PFSK-1 (cell line): ENCODE results near the gene TBKBP1.

Experiments used
- POLR2AphosphoS5 ChIP-seq: IDR thresholded peaks from 2 replicates; pipeline ENCODE4 v1.6.1; 2012; ENCODE audit warnings: low read depth, mild to moderate bottlenecking, control low read depth, low read length, moderate library complexity
- SIN3A ChIP-seq: IDR thresholded peaks from 2 replicates; pipeline ENCODE4 v1.6.1; 2012; ENCODE audit warnings: mild to moderate bottlenecking, low read length, moderate library complexity, borderline replicate concordance; ENCODE audit not compliant: insufficient read depth
- TAF1 ChIP-seq: IDR thresholded peaks from 2 replicates; pipeline ENCODE4 v1.6.1; 2012; ENCODE audit warnings: low read length, control low read depth, borderline replicate concordance; ENCODE audit not compliant: insufficient read depth

DNA sequence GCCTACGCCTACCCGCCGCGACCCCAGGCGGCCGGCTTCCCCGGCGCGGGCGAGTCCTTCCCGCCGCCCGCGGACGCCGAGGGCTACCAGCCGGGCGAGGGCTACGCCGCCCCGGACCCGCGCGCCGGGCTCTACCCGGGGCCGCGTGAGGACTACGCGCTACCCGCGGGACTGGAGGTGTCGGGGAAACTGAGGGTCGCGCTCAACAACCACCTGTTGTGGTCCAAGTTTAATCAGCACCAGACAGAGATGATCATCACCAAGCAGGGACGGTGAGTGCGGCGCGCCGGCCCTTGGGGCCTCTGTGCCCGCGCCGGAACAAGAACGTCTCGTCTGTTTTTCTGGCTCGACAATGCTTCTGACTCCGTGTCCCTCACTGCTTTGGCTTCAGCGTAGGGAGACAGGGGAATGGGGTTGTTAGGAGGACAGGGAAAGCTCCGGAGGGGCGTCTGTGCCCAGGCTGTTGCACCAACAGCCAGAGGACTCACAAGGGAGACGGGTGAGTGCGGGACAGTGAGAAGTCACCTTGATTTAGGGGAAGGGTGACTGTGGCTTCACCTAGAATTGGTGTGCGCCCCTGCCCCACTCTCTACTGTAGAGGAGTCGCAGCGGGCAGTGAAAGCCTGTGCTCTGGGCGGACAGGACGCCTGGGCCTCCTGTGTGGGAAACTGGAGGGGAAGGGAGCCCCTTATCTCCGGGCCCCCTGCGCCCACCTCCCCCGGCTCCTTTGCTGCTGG is 39.9 kb downstream of the TBKBP1 start:
- TF ChIP-seq TAF1 = no peak
- no peak for TF ChIP-seq SIN3A
- TF ChIP-seq POLR2AphosphoS5 = no peak
